ENCODE data around the gene TIGD6.

DNA sequence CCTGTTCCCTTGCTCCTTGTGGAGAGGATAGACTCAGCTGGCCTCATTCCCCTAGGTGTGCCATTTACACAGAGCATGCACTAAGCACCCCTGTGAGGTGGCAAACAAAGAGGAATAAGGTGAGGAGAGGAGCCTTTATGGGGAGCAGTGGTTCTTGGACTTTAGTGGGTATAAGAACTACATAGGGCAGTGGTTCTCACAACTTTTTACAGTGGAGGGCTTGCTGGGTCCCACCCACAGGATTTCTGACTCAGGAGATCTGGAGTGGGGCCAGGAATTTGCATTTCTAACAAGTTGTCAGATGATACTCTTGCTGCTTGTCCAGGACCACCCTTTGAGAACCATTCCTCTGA is 43.9 kb upstream of the TIGD6 start:
- TF ChIP-seq CTCF (IDR thresholded peaks at IDR 0.05; ENCODE audit: low read depth, low read length, missing input control) (no peak), MAX (IDR thresholded peaks at IDR 0.05) (no peak), RAD21 (IDR thresholded peaks at IDR 0.05) (no peak), RXRA (IDR thresholded peaks at IDR 0.05) (no peak), YY1 (IDR thresholded peaks at IDR 0.05) (no peak), JUND (IDR thresholded peaks at IDR 0.05) (no peak), ZBTB33 (IDR thresholded peaks at IDR 0.05) (no peak), TAF1 (conservative IDR thresholded peaks at IDR 0.05) (no peak), GABPA (IDR thresholded peaks at IDR 0.05 in 1 of 2, conservative IDR thresholded peaks at IDR 0.05 in 1 of 2) (no peak), SP1 (IDR thresholded peaks at IDR 0.05) (no peak)
- TF ChIP-seq, protein P1, sequence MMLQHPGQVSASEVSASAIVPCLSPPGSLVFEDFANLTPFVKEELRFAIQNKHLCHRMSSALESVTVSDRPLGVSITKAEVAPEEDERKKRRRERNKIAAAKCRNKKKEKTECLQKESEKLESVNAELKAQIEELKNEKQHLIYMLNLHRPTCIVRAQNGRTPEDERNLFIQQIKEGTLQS (IDR thresholded peaks at IDR 0.05) = no peak
